ENCODE data around the gene VTI1A.

- TF ChIP-seq POLR2A (IDR thresholded peaks at IDR 0.05; ENCODE audit: extremely low read depth, insufficient read length) (no peak), MAX (IDR thresholded peaks at IDR 0.05; ENCODE audit: low read depth, low read length) (no peak)
Measured at GRCh38 chr10:112813866-112814591, 367.0 kb downstream of the VTI1A start.

Measured in NB4 (cell line).